ENCODE data around the gene SPG21. TPM values are rescaled to one million over a fixed set of nuclear protein-coding genes. Genes with fewer than 3 reads are reported as not detected.

SPG21 gene
- total and polyA plus RNA-seq, 2 of the 8 experiments (the other 6 are each of a cell fraction or from before 2014, with no cell fraction given): 67.3 to 72.7 TPM

- Histone ChIP-seq H3K14ac (ENCODE audit: insufficient read length) (no peak overlapping the region), H3K4me3 (ENCODE audit: extremely low read depth in 1 of 4, insufficient read depth in 2 of 4, low read depth in 3 of 4, low read length in 4 of 4) (no peak overlapping the region), H3K23me2 (ENCODE audit: low read depth, low read length) (no peaks in the 10 kb centered on the region), H3K27ac (ENCODE audit: low read depth, low read length) (no peak overlapping the region), H3K9me3 (ENCODE audit: insufficient read depth in 2 of 2, low read depth in 1 of 2, low read length in 1 of 2) (no peaks in the 10 kb centered on the region), H3K36me3 (ENCODE audit: control insufficient read depth in 2 of 4, insufficient read depth in 4 of 4, low read length in 3 of 4) (no peaks in the 10 kb centered on the region), H4K8ac (ENCODE audit: extremely low read depth, insufficient read depth, low read length) (no peak overlapping the region), H2BK5ac (ENCODE audit: low read depth, low read length) (no peak overlapping the region), H2AFZ (ENCODE audit: low read length) (no peak overlapping the region), H4K91ac (replicated peaks; ENCODE audit: insufficient read length, low read length) (no peak overlapping the region), H2BK12ac (ENCODE audit: low read depth, low read length) (no peak overlapping the region), H3K9ac (replicated peaks in 1 of 4; ENCODE audit: extremely low read depth in 1 of 4, low read depth in 3 of 4, low read length in 3 of 4) (no peak overlapping the region), H3K4me1 (replicated peaks in 1 of 4; ENCODE audit: control insufficient read depth in 3 of 4, insufficient read depth in 4 of 4, low read length in 3 of 4) (peaks cover 0 to 2% (median 0%) of the 10 kb centered on the region in 4 experiments; a peak in 2 of 7 replicates), H3K79me2 (ENCODE audit: control insufficient read depth in 1 of 2, insufficient read depth in 2 of 2, low read length in 2 of 2) (no peaks in the 10 kb centered on the region), H3K27me3 (replicated peaks in 1 of 4; ENCODE audit: control insufficient read depth in 3 of 4, extremely low read depth in 1 of 4, insufficient read depth in 3 of 4, low read length in 3 of 4) (no peaks in the 10 kb centered on the region), H3K56ac (replicated peaks; ENCODE audit: insufficient read length, low read depth, low read length) (no peak overlapping the region), H2AK5ac (ENCODE audit: low read depth, low read length) (no peak overlapping the region), H2BK120ac (replicated peaks; ENCODE audit: low read depth, low read length) (no peak overlapping the region), H3K4ac (replicated peaks; ENCODE audit: insufficient read length, low read depth, low read length) (no peak overlapping the region), H2BK15ac (ENCODE audit: low read length) (no peak overlapping the region), H3K79me1 (ENCODE audit: low read depth, low read length) (no peaks in the 10 kb centered on the region), H4K5ac (ENCODE audit: insufficient read length, low read depth, low read length) (no peak overlapping the region), H3K18ac (ENCODE audit: extremely low read depth, low read length) (no peak overlapping the region), H3K4me2 (ENCODE audit: insufficient read depth in 1 of 2, low read depth in 2 of 2, low read length in 2 of 2) (no peak overlapping the region), H2BK20ac (ENCODE audit: low read length) (no peak overlapping the region), H4K20me1 (replicated peaks in 1 of 2; ENCODE audit: control insufficient read depth in 1 of 2, insufficient read depth in 2 of 2, low read length in 2 of 2) (no peaks in the 10 kb centered on the region), H3K23ac (ENCODE audit: insufficient read length) (no peak overlapping the region)
- CTCF ChIA-PET (ENCODE audit: partially characterized antibody): no interaction called here
- POLR2A ChIA-PET (ENCODE audit: partially characterized antibody): interaction anchor here (0.6 to 1.1 kb wide), 2 partner anchors 32 to 134 kb away, joined by 3 read pairs; no protein-coding TSS in a partner anchor
- 87% methylated on average over 5 of the region's 6 CpGs; no CpG with 5 or more reads in 1 of the 2 experiments for WGBS, 2 experiments (ENCODE audit: extremely low coverage in 1 of 2, insufficient coverage in 1 of 2, insufficient read length in 1 of 2, insufficient replicate concordance in 2 of 2, low coverage in 1 of 2, low lambda C conversion rate in 2 of 2, missing lambda C conversion rate in 1 of 2)
- DNase-seq (ENCODE audit: low read depth in 1 of 2, low spot score in 2 of 2): no peak
- FAIRE-seq: no peak
- no peak for TF ChIP-seq TEAD4 (IDR thresholded peaks at IDR 0.05; ENCODE audit: low read depth, low read length)
- no peak for TF ChIP-seq SIN3A (conservative IDR thresholded peaks at IDR 0.05 in 1 of 2, IDR thresholded peaks at IDR 0.05 in 1 of 2; ENCODE audit: low read depth in 1 of 2, low read length in 2 of 2)
- TF ChIP-seq EGR1 (IDR thresholded peaks at IDR 0.05; ENCODE audit: borderline replicate concordance, low read depth, low read length): no peak
These were observed 68.0 kb downstream of the SPG21 start for GRCh38 chr15:64921711-64922110.

All from H1 (cell line).